Spinal cord (tissue), 10 donors: ENCODE data around the gene PDE8B. TPM values are rescaled to one million over a fixed set of nuclear protein-coding genes. Genes with fewer than 3 reads are reported as not detected.

Experiments used
- DNase-seq, 6 donors: peaks; one replicate each; pipeline versions ENCODE4 v3.0.0 to v3.0.0-alpha.2; 2013 to 2015; ENCODE audit warnings: low spot score in 6 of 6, low read depth in 4 of 6
- H3K27ac ChIP-seq: one replicate; pipeline ENCODE4 v1.5.1; 2013; ENCODE audit warnings: low read depth, low read length, control low read depth
- H3K27me3 ChIP-seq: one replicate; pipeline ENCODE4 v1.6.1; 2013; ENCODE audit warnings: low read length; ENCODE audit not compliant: control insufficient read depth, insufficient read depth
- H3K36me3 ChIP-seq: one replicate; pipeline ENCODE4 v1.6.1; 2013; ENCODE audit warnings: low read length; ENCODE audit not compliant: control insufficient read depth, insufficient read depth
- H3K4me1 ChIP-seq: one replicate; pipeline ENCODE4 v1.6.1; 2013; ENCODE audit warnings: low read length; ENCODE audit not compliant: control insufficient read depth, insufficient read depth
- H3K4me3 ChIP-seq: one replicate; pipeline ENCODE4 v1.5.1; 2013; ENCODE audit warnings: low read depth, low read length, control low read depth
- H3K9me3 ChIP-seq: one replicate; pipeline ENCODE4 v1.6.1; 2013; ENCODE audit warnings: low read length; ENCODE audit not compliant: control insufficient read depth, insufficient read depth
- WGBS: methylation state at CpG from one replicate; pipeline ENCODE4 v1.1.5; 2013; ENCODE audit warnings: missing lambda C conversion rate; ENCODE audit not compliant: insufficient coverage; 5-methylcytosine and 5-hydroxymethylcytosine counted together
- long read RNA-seq, 4 donors: transcript quantifications; one replicate each; lab custom pipeline, GENCODE V29; 2026
- polyA plus RNA-seq, 2 donors: library from polyadenylated mRNA; unstranded; fragments of 120-200 nt; gene quantifications; one replicate each; pipeline ENCODE4 v1.2.1, GENCODE V29; 2013; ENCODE audit not compliant: insufficient read length in 2 of 2
- total RNA-seq, 2 donors: library from RNA; depleted of rRNA in 1 of 2; stranded (reverse); fragments of 120-200 nt in 1 of 2; fragments of >200 nt in 1 of 2; gene quantifications; one replicate each; pipeline versions ENCODE4 v1.2.3 to v1.2.4, GENCODE V29; 2013 to 2014
- donor health status: healthy.

Gene PDE8B, protein sequence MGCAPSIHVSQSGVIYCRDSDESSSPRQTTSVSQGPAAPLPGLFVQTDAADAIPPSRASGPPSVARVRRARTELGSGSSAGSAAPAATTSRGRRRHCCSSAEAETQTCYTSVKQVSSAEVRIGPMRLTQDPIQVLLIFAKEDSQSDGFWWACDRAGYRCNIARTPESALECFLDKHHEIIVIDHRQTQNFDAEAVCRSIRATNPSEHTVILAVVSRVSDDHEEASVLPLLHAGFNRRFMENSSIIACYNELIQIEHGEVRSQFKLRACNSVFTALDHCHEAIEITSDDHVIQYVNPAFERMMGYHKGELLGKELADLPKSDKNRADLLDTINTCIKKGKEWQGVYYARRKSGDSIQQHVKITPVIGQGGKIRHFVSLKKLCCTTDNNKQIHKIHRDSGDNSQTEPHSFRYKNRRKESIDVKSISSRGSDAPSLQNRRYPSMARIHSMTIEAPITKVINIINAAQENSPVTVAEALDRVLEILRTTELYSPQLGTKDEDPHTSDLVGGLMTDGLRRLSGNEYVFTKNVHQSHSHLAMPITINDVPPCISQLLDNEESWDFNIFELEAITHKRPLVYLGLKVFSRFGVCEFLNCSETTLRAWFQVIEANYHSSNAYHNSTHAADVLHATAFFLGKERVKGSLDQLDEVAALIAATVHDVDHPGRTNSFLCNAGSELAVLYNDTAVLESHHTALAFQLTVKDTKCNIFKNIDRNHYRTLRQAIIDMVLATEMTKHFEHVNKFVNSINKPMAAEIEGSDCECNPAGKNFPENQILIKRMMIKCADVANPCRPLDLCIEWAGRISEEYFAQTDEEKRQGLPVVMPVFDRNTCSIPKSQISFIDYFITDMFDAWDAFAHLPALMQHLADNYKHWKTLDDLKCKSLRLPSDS
- total RNA-seq (10 to 100 TPM; 12.7 to 17.0 TPM), polyA plus RNA-seq (10 to 100 TPM; 24.2 to 25.8 TPM)
- long read RNA-seq, donor 1, partial matches to known transcripts: 51 of 52 reads
- long read RNA-seq, donor 1, other reads (novel, unspliced or antisense): 0 of 52 reads
- long read RNA-seq, donor 2: 0 reads
- long read RNA-seq, donor 3, full-length matches to known transcripts: 2 of 7 reads
- long read RNA-seq, donor 3, partial matches to known transcripts: 5 of 7 reads
- long read RNA-seq, donor 3, other reads (novel, unspliced or antisense): 0 of 7 reads
- long read RNA-seq, donor 4, partial matches to known transcripts: 52 of 59 reads
- long read RNA-seq, donor 4, other reads (novel, unspliced or antisense): 7 of 59 reads

DNA sequence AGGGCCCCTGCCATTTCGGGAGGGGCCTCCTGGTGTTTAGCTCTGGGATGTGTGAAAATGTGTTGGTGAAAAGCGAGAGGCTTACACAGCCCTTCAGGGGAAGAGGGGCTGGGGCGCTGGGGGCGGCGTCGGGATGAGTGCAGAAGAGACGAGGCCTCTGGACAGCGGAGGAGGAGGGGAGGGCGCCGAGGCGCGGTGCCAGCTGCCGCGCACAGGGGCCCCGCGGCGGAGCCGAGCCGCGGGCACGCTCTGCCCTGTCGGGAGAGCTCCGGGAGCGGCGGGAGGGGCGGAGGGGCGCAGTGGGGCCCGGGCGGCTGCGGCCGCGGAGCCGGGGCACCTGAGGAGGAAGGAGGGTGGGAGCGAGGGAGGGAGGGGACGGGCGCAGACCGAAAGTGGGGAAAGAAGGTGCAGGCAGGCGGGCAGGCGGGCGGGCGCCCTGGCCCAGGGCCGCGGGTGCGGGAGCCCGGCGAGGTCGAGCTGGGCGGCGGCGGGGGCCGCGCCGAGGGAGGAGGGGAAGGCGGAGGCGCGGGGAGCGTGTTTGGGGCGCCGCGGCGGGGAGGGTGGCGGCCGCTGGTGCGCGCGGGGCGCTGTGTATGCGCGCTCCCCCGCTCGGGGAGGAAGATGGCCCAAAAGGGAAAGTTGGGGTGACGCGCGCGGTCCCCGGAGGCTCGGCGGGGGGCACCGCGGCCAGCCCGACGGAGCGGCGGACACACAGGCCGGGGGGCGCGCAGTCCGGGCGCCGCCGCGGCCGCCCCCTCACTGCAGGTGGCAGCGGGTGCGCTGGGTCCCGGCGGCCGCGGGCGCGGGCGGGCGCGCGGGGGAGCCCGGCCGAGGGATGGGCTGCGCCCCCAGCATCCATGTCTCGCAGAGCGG is at the start of gene PDE8B:
Gene PDE8B, plus strand, starts transcription at position 590 of the 873 bp plus-strand sequence. Its CDS starts 246 bp downstream, at position 836.
- H3K27ac ChIP-seq: no peak within 1 kb of the TSS
- peak in 2 of 6 donors; percentile 56 to 62 for DNase-seq
- WGBS: under 1% methylated on average over 110 of the region's 110 CpGs
- H3K4me3 ChIP-seq: peak within 1 kb of the TSS; percentile 33
- no peaks in the 10 kb centered on the region for H3K9me3 ChIP-seq
- H3K36me3 ChIP-seq: no peaks in the 10 kb centered on the region
- H3K4me1 ChIP-seq: peaks cover 12% of the 10 kb centered on the region
- H3K27me3 ChIP-seq: peaks cover 12% of the 10 kb centered on the region

- Histone ChIP-seq H3K9me3 (no peaks in the 10 kb centered on the region), H3K4me3 (no peak overlapping the region), H3K27ac (no peak overlapping the region), H3K4me1 (peaks cover 10% of the 10 kb centered on the region), H3K36me3 (no peaks in the 10 kb centered on the region), H3K27me3 (no peaks in the 10 kb centered on the region)
- WGBS: 40% methylated on average over 1 of the region's 2 CpGs
- no peak for DNase-seq
Measured at GRCh38 chr5:77163453-77163852, 47.0 kb upstream of the PDE8B start.

- no peak overlapping the region for H3K4me3 ChIP-seq
- H3K36me3 ChIP-seq: no peaks in the 10 kb centered on the region
- H3K27me3 ChIP-seq: no peaks in the 10 kb centered on the region
- no peak for DNase-seq
- no peak overlapping the region for H3K27ac ChIP-seq
- peaks cover 14% of the 10 kb centered on the region for H3K4me1 ChIP-seq
- no peaks in the 10 kb centered on the region for H3K9me3 ChIP-seq
Measured at GRCh38 chr5:77167063-77167462, 43.4 kb upstream of the PDE8B start.

DNA sequence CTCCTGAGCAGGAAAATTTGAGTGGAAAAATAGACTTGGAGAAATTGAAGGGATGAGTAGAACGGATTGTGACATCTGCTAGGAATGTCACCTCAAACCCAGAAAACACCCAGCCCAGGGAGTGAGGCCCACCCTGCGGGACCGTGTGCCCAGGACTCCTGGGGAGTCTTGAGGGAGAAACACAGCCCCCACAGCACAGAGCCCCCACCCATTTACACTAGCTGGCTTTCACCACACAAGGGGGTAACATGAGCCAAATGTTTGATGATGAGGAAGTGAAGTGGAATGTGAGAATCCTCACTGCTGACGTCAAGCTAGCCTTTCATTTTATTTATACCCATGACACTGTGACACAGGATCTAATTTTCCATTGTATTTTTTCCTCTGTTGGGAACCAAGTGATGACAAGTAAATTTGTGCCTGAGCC is 42.8 kb upstream of the PDE8B start:
- peaks cover 14% of the 10 kb centered on the region for H3K4me1 ChIP-seq
- no peaks in the 10 kb centered on the region for H3K27me3 ChIP-seq
- no CpG with 5 or more reads among the region's 4 CpGs for WGBS
- no peak overlapping the region for H3K27ac ChIP-seq
- no peaks in the 10 kb centered on the region for H3K36me3 ChIP-seq
- no peaks in the 10 kb centered on the region for H3K9me3 ChIP-seq
- no peak overlapping the region for H3K4me3 ChIP-seq
- DNase-seq: no peak

DNA sequence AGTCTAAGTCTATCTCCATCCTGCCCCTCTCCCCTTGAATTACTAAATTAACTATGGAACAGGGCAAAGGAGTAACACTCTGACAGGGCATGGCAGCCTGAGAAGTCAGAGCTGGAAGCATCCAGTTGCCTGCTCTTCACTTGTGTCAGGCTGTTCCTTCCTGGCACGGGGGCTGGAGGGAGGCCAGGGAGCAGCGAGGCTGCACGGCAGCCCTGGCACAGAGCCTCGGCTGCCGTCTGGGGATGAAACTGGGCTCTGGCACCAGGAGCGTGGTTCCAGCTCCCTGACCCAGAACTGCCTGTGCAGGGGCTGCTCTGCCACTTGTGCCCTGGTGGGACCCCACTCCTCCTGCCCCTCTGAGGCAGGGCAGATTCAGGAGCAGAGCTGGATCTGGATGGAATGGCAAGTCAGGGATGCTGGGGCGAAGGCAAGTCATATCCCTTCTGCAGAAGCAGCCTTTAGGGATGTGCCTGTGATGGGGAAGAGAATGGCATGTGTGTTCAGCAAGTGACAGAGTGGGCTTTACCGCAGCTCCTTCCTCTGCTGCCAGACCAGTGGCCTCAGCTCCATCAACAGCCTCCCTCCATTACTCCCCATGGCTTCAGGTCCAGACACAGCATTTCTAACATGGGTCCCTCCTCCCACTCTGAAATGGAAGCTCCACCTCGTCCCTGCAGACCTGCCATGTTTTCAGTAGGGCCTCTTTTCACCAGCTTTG is 42.2 kb upstream of the PDE8B start:
- WGBS: 28% methylated on average over 8 of the region's 9 CpGs
- Histone ChIP-seq H3K4me3 (no peak overlapping the region), H3K4me1 (peaks cover 14% of the 10 kb centered on the region)

DNA sequence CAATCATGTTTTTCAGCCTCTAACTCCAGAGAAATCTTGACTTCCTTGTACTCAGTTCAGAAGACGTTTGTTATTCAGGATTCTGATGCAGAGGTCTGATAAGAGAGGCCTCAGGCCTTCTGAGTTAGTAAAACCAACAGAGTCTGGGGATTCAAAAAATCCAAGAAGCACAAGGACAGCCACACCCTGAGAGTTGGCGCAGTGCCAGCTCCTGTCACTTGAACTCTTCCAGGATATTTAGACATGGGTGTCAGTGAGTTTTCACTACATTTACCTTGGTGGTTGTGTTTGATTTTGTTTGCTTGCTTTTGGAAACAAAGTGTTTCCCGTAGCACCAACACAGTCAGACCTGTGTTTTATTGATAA is 41.6 kb upstream of the PDE8B start:
- Histone ChIP-seq H3K27me3 (no peaks in the 10 kb centered on the region), H3K36me3 (no peaks in the 10 kb centered on the region), H3K9me3 (no peaks in the 10 kb centered on the region), H3K4me3 (no peak overlapping the region), H3K4me1 (peaks cover 14% of the 10 kb centered on the region), H3K27ac (no peak overlapping the region)
- WGBS: 75% methylated on average over 1 of the region's 3 CpGs
- peak in 2 of 6 donors; percentile 5 to 29 for DNase-seq

More for the DNA sequence above, 42.2 kb upstream of the PDE8B start:
- H3K27ac ChIP-seq: peak overlapping the region; percentile 7
- H3K27me3 ChIP-seq: no peaks in the 10 kb centered on the region
- H3K36me3 ChIP-seq: no peaks in the 10 kb centered on the region
- peak; percentile 21 to 92 (median 48) for DNase-seq
- H3K9me3 ChIP-seq: no peaks in the 10 kb centered on the region

DNA sequence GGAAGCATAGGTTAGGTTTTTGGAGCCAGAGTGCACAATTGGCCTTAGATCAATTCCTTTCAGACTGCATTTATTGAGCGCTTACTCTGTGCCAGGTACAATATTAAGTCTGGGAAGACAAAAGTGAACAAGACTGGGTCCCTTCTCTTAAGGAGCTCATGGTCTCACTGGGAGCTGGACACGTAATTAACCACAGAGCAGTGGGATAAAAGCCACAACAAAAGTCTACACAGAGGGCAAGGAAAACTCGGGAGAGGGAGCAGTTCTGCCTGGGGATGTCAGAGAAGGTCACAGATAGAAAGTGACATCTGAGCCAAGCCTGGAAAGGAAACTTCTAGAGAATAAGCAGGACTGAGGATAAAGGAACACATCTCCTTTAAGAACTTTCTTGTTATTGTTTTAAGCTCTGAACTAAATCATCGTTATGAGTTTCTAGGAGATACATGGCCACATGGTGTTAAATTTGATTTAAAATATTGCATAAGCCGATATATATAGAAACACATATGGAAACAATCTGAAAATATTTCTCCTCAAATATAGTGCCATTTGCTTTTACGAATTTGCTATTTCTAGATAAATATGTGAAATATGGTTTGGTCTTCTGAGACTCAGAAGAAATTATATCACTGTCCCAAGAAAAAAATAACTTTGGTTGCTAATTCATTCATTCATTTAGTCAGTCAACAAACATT is 40.1 kb upstream of the PDE8B start:
- Histone ChIP-seq H3K27ac (no peak overlapping the region), H3K36me3 (no peaks in the 10 kb centered on the region), H3K4me3 (no peak overlapping the region), H3K9me3 (no peaks in the 10 kb centered on the region), H3K4me1 (peaks cover 14% of the 10 kb centered on the region), H3K27me3 (no peaks in the 10 kb centered on the region)
- peak in 1 of 6 donors; percentile 40 for DNase-seq
- no CpG with 5 or more reads among the region's 6 CpGs for WGBS
